CD4-positive, CD25-positive, alpha-beta regulatory T cell (primary cell): ENCODE data around the gene ASIC3. TPM values are rescaled to one million over a fixed set of nuclear protein-coding genes. Genes with fewer than 3 reads are reported as not detected.
"Not testable (repeated sequence)": the region's sequence is repeated elsewhere in the genome, so short reads cannot be mapped to it uniquely, and the experiment has no call there.

ENCODE experiments used
- ATAC-seq, 2 donors: fragments of 150-1000 bp; cut with Tn5 transposase; one replicate each; pipeline ENCODE4 v1.10.0; 2021; ENCODE audit warnings: low read depth in 2 of 2, moderate number of reproducible peaks in 2 of 2, moderate library complexity in 1 of 2
- DNase-seq, 3 donors: peaks; one replicate each; pipeline versions ENCODE4 v3.0.0 to v3.0.0-alpha.2; 2012 to 2022; ENCODE audit warnings: mixed read lengths in 1 of 3
- H3K27ac ChIP-seq: one replicate; pipeline ENCODE4 v1.7.0; 2013; ENCODE audit warnings: mild to moderate bottlenecking, low read length; ENCODE audit not compliant: insufficient read depth, poor library complexity, severe bottlenecking
- H3K27me3 ChIP-seq: one replicate; pipeline ENCODE4 v1.7.0; 2013; ENCODE audit warnings: low read length; ENCODE audit not compliant: control insufficient read depth, insufficient read depth
- H3K36me3 ChIP-seq: one replicate; pipeline ENCODE4 v1.7.0; 2013; ENCODE audit warnings: mild to moderate bottlenecking, low read length, moderate library complexity; ENCODE audit not compliant: control insufficient read depth, insufficient read depth
- H3K4me1 ChIP-seq: 2 replicates; pipeline ENCODE4 v1.7.0; 2013; ENCODE audit warnings: mild to moderate bottlenecking, low read length; ENCODE audit not compliant: insufficient read depth, control insufficient read depth, poor library complexity, severe bottlenecking
- H3K4me3 ChIP-seq: one replicate; pipeline ENCODE4 v1.7.0; 2013; ENCODE audit warnings: low read depth, mild to moderate bottlenecking, low read length, moderate library complexity
- H3K9me3 ChIP-seq, 2 experiments: 1 replicate in 1 of 2; 2 replicates in 1 of 2; pipeline ENCODE4 v1.7.0; 2013; ENCODE audit warnings: low read length in 2 of 2, mild to moderate bottlenecking in 1 of 2, moderate library complexity in 1 of 2; ENCODE audit not compliant: control insufficient read depth in 2 of 2
- H3K27ac Mint-ChIP-seq, 3 donors: one replicate each; pipeline ENCODE4 v1.8.0; 2020 to 2022; ENCODE audit warnings: mild to moderate bottlenecking in 3 of 3, mixed read lengths in 3 of 3, moderate library complexity in 2 of 3
- H3K27me3 Mint-ChIP-seq: one replicate; pipeline ENCODE4 v1.8.0; 2022; ENCODE audit warnings: mild to moderate bottlenecking, mixed read lengths
- H3K36me3 Mint-ChIP-seq: one replicate; pipeline ENCODE4 v1.8.0; 2020; ENCODE audit warnings: mixed read lengths
- H3K4me1 Mint-ChIP-seq, 4 donors: one replicate each; pipeline ENCODE4 v1.8.0; 2020 to 2022; ENCODE audit warnings: mixed read lengths in 4 of 4, mild to moderate bottlenecking in 1 of 4
- H3K4me3 Mint-ChIP-seq, 4 donors: one replicate each; pipeline ENCODE4 v1.8.0; 2020 to 2022; ENCODE audit warnings: mild to moderate bottlenecking in 4 of 4, mixed read lengths in 4 of 4, moderate library complexity in 3 of 4
- H3K9me3 Mint-ChIP-seq, 7 donors: one replicate each; pipeline ENCODE4 v1.8.0; 2020 to 2022; ENCODE audit warnings: mixed read lengths in 7 of 7, mild to moderate bottlenecking in 3 of 7, moderate library complexity in 2 of 7
- polyA plus RNA-seq, 4 donors: library from polyadenylated mRNA; unstranded; fragments of 300-500 nt; fragmentation: Illumina TruSeq; gene quantifications; one replicate each; pipeline ENCODE4 v1.2.3, GENCODE V29; 2021
- total RNA-seq: library from RNA; stranded (reverse); gene quantifications from one replicate; pipeline ENCODE4 v1.2.3, GENCODE V29; 2022

ASIC3 gene
- total and polyA plus RNA-seq, 5 donors from 2014 or later, result 5.9 TPM; not detected in 4

GRCh38 chr7:151020231-151020630 lies 28.1 kb upstream of the ASIC3 start:
- Mint-ChIP-seq H3K27ac (peak overlapping the region in 1 of 3 donors; percentile 26), H3K4me1 (peaks cover 9 to 44% (median 25%) of the 10 kb centered on the region in 4 donors), H3K9me3 (peaks cover 0 to 3% (median 0%) of the 10 kb centered on the region in 7 donors), H3K4me3 (peak overlapping the region in 2 of 4 donors; percentile 79 to 89), H3K36me3 (peaks cover 3% of the 10 kb centered on the region), H3K27me3 (peaks cover 44% of the 10 kb centered on the region)
- Histone ChIP-seq H3K36me3 (no peaks in the 10 kb centered on the region), H3K4me3 (no peak overlapping the region), H3K27ac (no peak overlapping the region), H3K4me1 (peaks cover 37% of the 10 kb centered on the region), H3K9me3 (no peaks in the 10 kb centered on the region), H3K27me3 (peaks cover 5% of the 10 kb centered on the region)
- DNase-seq, result no peak
- ATAC-seq, result no peak

GRCh38 chr7:151023232-151023631 lies 25.1 kb upstream of the ASIC3 start:
- no peak overlapping the region for H3K27ac ChIP-seq
- Mint-ChIP-seq H3K9me3 (peaks cover 0 to 3% (median 0%) of the 10 kb centered on the region in 7 donors), H3K4me3 (peak overlapping the region in 1 of 4 donors; percentile 1), H3K27me3 (peaks cover 45% of the 10 kb centered on the region), H3K36me3 (no peaks in the 10 kb centered on the region), H3K4me1 (peaks cover 6 to 29% (median 15%) of the 10 kb centered on the region in 4 donors), H3K27ac (peak overlapping the region in 1 of 3 donors; percentile 60)
- H3K4me3 ChIP-seq, result no peak overlapping the region
- no peak for ATAC-seq
- peaks cover 5% of the 10 kb centered on the region for H3K27me3 ChIP-seq
- H3K36me3 ChIP-seq, result no peaks in the 10 kb centered on the region
- no peaks in the 10 kb centered on the region for H3K9me3 ChIP-seq
- no peak for DNase-seq
- peaks cover 12% of the 10 kb centered on the region for H3K4me1 ChIP-seq

- H3K27ac Mint-ChIP-seq, result peak within 1 kb of the TSS in 1 of 3 donors; percentile 17
- H3K9me3 ChIP-seq, result no peaks in the 10 kb centered on the region
- no peak for DNase-seq
- ATAC-seq, result no peak
- peaks cover 35% of the 10 kb centered on the region for H3K27me3 Mint-ChIP-seq
- no peaks in the 10 kb centered on the region for H3K36me3 Mint-ChIP-seq
- peaks cover 5% of the 10 kb centered on the region for H3K27me3 ChIP-seq
- no peaks in the 10 kb centered on the region for H3K9me3 Mint-ChIP-seq
- H3K36me3 ChIP-seq, result no peaks in the 10 kb centered on the region
- no peak within 1 kb of the TSS for H3K27ac ChIP-seq
- H3K4me1 ChIP-seq, result peaks cover 10% of the 10 kb centered on the region
- H3K4me3 Mint-ChIP-seq, result peak within 1 kb of the TSS in 2 of 4 donors; percentile 1 to 7
- H3K4me3 ChIP-seq, result no peak within 1 kb of the TSS
- H3K4me1 Mint-ChIP-seq, result peaks cover 8 to 31% (median 15%) of the 10 kb centered on the region in 4 donors
Observed at GRCh38 chr7:151024435-151025056, 23.8 kb upstream of the ASIC3 start, which contains the start of gene ATG9B. ATG9B (minus strand) TSS chr7:151024494; CDS start chr7:151024423, 71 bp downstream.

GRCh38 chr7:151025924-151026671 lies 22.2 kb upstream of the ASIC3 start:
- Histone ChIP-seq H3K36me3 (no peaks in the 10 kb centered on the region), H3K27me3 (no peaks in the 10 kb centered on the region), H3K27ac (no peak overlapping the region), H3K4me1 (peaks cover 10% of the 10 kb centered on the region), H3K9me3 (no peaks in the 10 kb centered on the region), H3K4me3 (no peak overlapping the region)
- DNase-seq, result no peak
- peaks cover 8 to 31% (median 21%) of the 10 kb centered on the region in 4 donors for H3K4me1 Mint-ChIP-seq
- no peaks in the 10 kb centered on the region for H3K9me3 Mint-ChIP-seq
- no peak for ATAC-seq
- peak overlapping the region in 2 of 4 donors; percentile 41 to 76 for H3K4me3 Mint-ChIP-seq
- H3K27me3 Mint-ChIP-seq, result peaks cover 24% of the 10 kb centered on the region
- no peaks in the 10 kb centered on the region for H3K36me3 Mint-ChIP-seq
- peak overlapping the region in 2 of 3 donors; percentile 99 for H3K27ac Mint-ChIP-seq

- peak overlapping the region; percentile 91 to 96 (median 94) for H3K4me3 Mint-ChIP-seq
- H3K36me3 Mint-ChIP-seq, ATAC-seq, H3K4me1 ChIP-seq, H3K27me3 ChIP-seq, H3K9me3 Mint-ChIP-seq, DNase-seq, H3K36me3 ChIP-seq, H3K9me3 ChIP-seq: not testable (repeated sequence)
- peaks cover 8 to 39% (median 23%) of the 10 kb centered on the region in 4 donors for H3K4me1 Mint-ChIP-seq
- H3K27me3 Mint-ChIP-seq, result peaks cover 24% of the 10 kb centered on the region
- Histone ChIP-seq H3K27ac (peak overlapping the region; percentile 87), H3K4me3 (peak overlapping the region; percentile 78)
- peak overlapping the region; percentile 98 to 99 (median 99) for H3K27ac Mint-ChIP-seq
Observed at GRCh38 chr7:151026771-151027727, 21.3 kb upstream of the ASIC3 start.

GRCh38 chr7:151027728-151028130 lies 20.6 kb upstream of the ASIC3 start:
- Mint-ChIP-seq H3K27me3 (peaks cover 23% of the 10 kb centered on the region), H3K4me1 (peaks cover 8 to 39% (median 23%) of the 10 kb centered on the region in 4 donors), H3K4me3 (peak overlapping the region; percentile 91 to 96 (median 94)), H3K27ac (peak overlapping the region; percentile 98 to 99 (median 99))
- not testable (repeated sequence) for H3K36me3 Mint-ChIP-seq, H3K36me3 ChIP-seq, H3K4me1 ChIP-seq, DNase-seq, H3K27me3 ChIP-seq, H3K9me3 Mint-ChIP-seq, H3K9me3 ChIP-seq
- H3K27ac ChIP-seq, result peak overlapping the region; percentile 87
- H3K4me3 ChIP-seq, result peak overlapping the region; percentile 78
- ATAC-seq, result peak in 1 of 2 donors; percentile 0
